ENCODE measurements around the gene PARM1. TPM values are rescaled to one million over a fixed set of nuclear protein-coding genes. Genes with fewer than 3 reads are reported as not detected.

The PARM1 gene
- total and polyA plus RNA-seq, 9 of the 15 experiments (the other 6 are each of a cell fraction or from before 2014, with no cell fraction given) = 0.07 TPM; not detected in 8

- H2AFZ ChIP-seq (ENCODE audit: low read depth, low read length) = no peak overlapping the region
- peaks cover 0 to 12% of the 10 kb centered on the region in 2 experiments; a peak in 2 of 5 replicates for H3K4me1 ChIP-seq (replicated peaks in 1 of 2; ENCODE audit: control insufficient read depth in 2 of 2, insufficient read depth in 2 of 2, low read length in 2 of 2)
- 2% methylated on average over 9 of the region's 10 CpGs for WGBS (ENCODE audit: insufficient coverage, low coverage, missing lambda C conversion rate)
- H4K20me1 ChIP-seq (replicated peaks; ENCODE audit: control insufficient read depth, insufficient read depth, low read length) = no peaks in the 10 kb centered on the region
- peaks cover 3 to 22% of the 10 kb centered on the region in 2 experiments; a peak in 4 of 5 replicates for H3K27me3 ChIP-seq (ENCODE audit: control insufficient read depth in 2 of 2, insufficient read depth in 2 of 2, low read length in 2 of 2)
- no peaks in the 10 kb centered on the region for H3K36me3 ChIP-seq (ENCODE audit: control insufficient read depth, insufficient read depth, low read length)
- POLR2A ChIA-PET = no interaction called here
- H3K9ac ChIP-seq (ENCODE audit: insufficient read depth in 1 of 2, low read depth in 2 of 2, low read length in 2 of 2) = no peak overlapping the region
- CTCF ChIA-PET (ENCODE audit: low intra/inter-chr PET ratio) = no interaction called here
- no TSS peak for BruUV-seq (replicated peaks)
- in situ Hi-C loops (cut with MboI) (no loop called here), intact Hi-C loops (cut with micrococcal nuclease) (no loop called here)
- no peaks in the 10 kb centered on the region for H3K9me1 ChIP-seq (ENCODE audit: control insufficient read depth, insufficient read depth, low read length)
- no peaks in the 10 kb centered on the region for H3K9me3 ChIP-seq (replicated peaks; ENCODE audit: control insufficient read depth, insufficient read depth, low read depth, low read length)
- no peak overlapping the region for H3K27ac ChIP-seq (ENCODE audit: extremely low read depth, low read depth, low read length)
- H3K4me2 ChIP-seq (ENCODE audit: insufficient read depth, low read length) = no peak overlapping the region
- H3K79me2 ChIP-seq (ENCODE audit: control insufficient read depth, insufficient read depth, low read length) = no peaks in the 10 kb centered on the region
- ATAC-seq = no peak
- no peak for DNase-seq (ENCODE audit: extremely low read depth in 1 of 4, low spot score in 3 of 4)
- FAIRE-seq = no peak
- no peak overlapping the region for H3K4me3 ChIP-seq
- TF ChIP-seq ZFP1 (CRISPR knock-in tag; IDR thresholded peaks at IDR 0.05) (no peak), ILK (tag; IDR thresholded peaks at IDR 0.05; ENCODE audit: borderline replicate concordance, low read depth) (no peak), ZNF133 (CRISPR knock-in tag; IDR thresholded peaks at IDR 0.05) (no peak), ZBED1 (IDR thresholded peaks at IDR 0.05) (no peak), ZNF398 (CRISPR knock-in tag; IDR thresholded peaks at IDR 0.05) (no peak), MCM5 (IDR thresholded peaks at IDR 0.05; ENCODE audit: low read depth) (no peak), ZNF696 (CRISPR knock-in tag; conservative IDR thresholded peaks at IDR 0.05) (no peak), ARID1B (IDR thresholded peaks at IDR 0.05) (no peak), ELF4 (CRISPR knock-in tag; IDR thresholded peaks at IDR 0.05) (no peak), PML (IDR thresholded peaks at IDR 0.05; ENCODE audit: low read length) (no peak), MXI1 (IDR thresholded peaks at IDR 0.05; ENCODE audit: low read depth, low read length) (no peak), SRSF1 (IDR thresholded peaks at IDR 0.05; ENCODE audit: low read depth, low read length) (no peak), NEUROD1 (IDR thresholded peaks at IDR 0.05; ENCODE audit: borderline replicate concordance, low read depth, low read length, partially characterized antibody) (no peak), RBM22 (IDR thresholded peaks at IDR 0.05; ENCODE audit: low read depth, low read length, poor library complexity, severe bottlenecking) (no peak), TSHZ1 (CRISPR knock-in tag; IDR thresholded peaks at IDR 0.05) (no peak)
Measured at GRCh38 chr4:74934888-74935287, 2.0 kb downstream of the PARM1 start.
